NCI-H524 treated with DMSO at 0.1 percent for 48 hours (cell line): ENCODE measurements around the gene MYCBP.
"Not testable (repeated sequence)": the region's sequence is repeated elsewhere in the genome, so short reads cannot be mapped to it uniquely, and the experiment has no call there.

Experiments used
- DNase-seq: peaks from one replicate; lab custom pipeline; 2025; lab: John Stamatoyannopoulos, UW

The MYCBP gene

DNA sequence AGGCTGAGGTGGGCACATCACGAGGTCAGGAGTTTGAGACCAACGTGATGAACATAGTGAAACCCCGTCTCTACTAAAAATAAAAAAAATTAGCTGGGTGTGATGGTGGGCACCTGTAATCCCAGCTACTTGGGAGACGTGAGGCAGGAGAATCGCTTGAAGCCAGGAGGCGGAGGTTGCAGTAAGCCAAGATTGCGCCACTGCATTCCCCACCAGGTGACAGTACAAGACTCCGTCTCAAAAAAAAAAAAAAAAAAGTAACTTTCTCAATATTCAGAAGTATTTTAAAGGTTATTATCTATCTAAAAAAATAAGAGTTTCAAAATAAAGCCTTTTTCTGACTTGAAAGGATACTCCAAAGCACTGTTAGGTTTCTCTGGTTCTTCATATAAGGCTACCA is 5.9 kb downstream of the MYCBP start:
- no peak for DNase-seq

DNA sequence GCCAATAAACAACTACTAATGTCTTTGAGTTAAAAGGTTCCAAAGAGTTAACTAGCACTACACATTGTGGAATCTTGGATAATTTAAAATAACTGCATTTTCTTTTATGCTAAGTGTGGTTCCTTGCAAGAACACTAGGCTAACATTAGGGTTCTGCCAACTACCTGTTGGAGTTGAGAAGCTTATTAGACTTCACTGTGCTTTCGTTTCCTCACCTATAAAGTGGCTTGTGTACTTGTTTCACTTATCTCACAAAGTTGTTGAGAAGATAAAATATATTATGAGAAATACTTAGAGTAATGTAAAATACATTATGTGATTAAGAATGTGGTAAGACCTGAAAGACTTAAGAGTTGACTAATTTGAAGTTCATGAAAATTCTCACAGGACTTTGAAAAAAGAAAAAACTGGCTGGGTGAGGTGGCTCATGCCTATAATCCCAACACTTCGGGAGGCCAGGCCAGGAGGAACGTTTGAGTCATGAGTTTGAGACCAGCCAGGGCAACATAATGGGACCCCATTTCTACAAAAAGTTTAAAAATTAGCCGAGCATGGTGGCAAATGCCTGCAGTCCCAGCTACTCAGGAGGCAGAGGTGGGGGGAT is 7.9 kb downstream of the MYCBP start:
- DNase-seq, result no peak

DNA sequence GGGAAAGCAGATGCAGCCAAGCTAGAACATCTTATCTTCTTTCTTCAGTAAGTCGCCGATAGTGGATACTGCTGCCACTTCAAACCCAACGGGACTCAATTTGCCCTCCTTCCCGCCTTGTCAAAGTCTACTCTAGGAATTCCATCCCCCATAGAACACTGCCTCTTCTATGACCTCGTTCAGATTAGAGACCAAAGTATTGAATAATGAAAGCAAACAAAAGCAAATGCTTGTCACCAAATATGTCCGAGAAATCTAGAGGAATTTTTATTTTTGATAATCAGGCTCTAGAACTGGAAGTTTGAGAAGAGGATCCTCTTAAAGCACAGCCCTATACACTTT is 12.7 kb downstream of the MYCBP start:
- DNase-seq, result no peak

DNA sequence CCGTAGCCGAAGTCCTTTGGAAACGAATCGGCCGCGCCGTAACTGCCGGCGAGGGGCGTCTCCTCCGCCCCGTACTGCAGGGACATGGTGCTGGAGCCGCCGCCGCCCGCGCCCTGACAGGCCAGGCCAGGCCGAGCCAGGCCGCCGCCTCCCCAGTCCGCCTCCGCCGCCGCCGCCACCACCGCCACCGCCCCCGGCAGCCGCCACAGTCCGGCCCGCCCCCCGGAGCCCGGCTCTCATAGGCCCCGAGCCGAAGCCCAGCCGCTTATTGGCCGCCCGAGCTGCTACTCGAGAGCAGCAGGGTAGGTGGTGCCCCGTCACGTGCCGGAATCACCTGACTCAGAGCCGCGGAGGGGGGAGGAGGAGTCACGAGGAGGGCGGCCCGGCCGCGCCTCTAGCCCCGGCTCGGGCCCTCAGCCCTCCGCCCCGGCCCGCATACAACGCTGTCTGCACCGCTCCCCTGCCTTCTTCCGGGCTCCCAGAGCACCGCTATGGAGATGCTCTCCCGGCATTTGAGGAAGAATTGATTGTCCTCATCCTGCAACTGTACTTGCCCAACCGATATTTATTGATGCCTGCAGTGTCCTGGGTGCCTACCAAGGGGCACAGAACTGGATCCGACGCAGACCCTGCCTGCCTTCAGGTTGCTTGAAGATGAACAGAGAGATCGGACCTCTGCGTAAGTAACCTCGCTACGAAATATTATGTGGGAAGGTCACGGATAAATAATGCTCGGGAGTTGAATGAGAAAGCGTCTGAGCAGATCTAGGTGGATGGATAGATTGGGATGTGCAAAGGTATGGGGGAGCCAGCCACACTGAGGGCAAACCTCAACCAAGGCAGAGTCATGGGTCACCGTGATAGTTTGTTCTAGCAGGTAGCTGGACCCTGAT is 13.3 kb downstream of the MYCBP start, which contains the start of gene RRAGC:
Gene RRAGC (minus strand): TSS at position 212 of the 893 bp plus-strand sequence. CDS start 126 bp downstream, at position 86.
- peak; percentile 63 for DNase-seq

DNA sequence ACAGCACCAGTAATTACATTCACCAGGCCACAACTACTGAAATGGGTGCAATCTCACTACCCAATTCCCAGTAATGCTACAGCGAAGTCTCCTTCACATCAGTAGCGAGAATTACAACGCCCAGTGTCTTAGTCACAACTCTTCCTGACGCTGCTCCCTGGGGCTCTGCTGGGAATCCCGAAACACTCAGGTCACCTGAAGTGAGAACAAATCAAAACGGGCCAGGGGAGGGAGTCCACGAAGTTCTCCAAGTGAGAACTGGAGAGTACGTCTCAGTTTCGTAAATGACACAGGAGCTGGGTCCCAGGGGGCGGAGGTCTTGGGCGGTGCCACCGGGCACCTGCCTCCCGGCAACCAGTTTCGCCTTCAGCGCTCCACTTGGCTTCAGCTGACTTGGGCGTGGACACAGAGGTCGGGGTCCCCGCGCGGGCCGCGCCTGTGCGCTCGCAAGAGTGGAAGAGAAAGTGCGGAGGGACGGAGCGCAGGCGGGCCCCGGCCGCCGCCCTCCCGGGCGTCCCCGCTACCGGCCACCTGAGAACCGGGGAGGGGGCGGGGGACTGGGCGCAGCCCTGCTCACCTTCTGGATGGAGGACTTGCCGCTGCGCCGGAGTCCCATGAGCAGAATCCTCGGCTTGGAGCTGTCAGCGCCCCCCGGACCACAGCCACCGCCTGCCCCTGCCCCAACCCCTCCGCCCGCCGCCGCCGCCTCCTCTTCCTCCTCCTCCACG is 14.2 kb downstream of the MYCBP start:
- no peak for DNase-seq

DNA sequence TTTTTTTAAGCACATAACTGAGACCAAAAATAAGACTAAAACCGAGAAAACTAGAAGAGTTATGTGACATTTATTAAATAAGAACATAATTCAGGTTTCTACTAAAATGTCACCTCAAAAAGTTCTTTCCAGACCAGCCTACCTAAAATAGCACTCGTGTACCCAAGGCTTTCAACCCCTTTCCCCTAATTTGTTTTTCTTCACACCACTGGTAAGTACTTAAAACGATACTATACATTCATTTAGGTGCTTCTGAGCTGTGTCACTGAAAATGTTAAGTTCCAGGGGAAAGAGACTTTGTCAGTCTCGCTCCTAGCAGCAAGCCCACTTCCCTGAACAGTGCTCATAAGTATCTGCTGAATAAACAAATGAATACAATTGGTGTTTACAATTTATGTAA is 20.4 kb downstream of the MYCBP start:
- no peak for DNase-seq

DNA sequence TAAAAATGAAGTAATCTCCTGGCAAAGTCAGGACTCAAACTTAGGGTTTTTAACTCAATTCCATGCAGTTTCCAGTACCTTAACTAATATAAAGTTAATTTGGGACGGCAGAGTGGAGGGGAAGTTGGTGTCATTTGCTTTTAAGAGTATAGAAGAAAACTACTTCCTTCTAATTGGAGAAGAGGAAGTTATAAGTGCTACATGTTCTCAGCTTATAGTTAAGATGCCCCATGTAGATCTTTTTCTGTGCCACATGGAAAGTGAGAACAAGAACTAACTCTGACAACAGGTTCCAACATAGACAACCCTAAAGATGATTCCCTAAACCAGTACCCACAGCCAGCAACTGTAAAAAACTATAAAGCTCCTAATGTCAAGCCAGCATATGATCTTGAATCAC is 25.1 kb downstream of the MYCBP start:
- no peak for DNase-seq

DNA sequence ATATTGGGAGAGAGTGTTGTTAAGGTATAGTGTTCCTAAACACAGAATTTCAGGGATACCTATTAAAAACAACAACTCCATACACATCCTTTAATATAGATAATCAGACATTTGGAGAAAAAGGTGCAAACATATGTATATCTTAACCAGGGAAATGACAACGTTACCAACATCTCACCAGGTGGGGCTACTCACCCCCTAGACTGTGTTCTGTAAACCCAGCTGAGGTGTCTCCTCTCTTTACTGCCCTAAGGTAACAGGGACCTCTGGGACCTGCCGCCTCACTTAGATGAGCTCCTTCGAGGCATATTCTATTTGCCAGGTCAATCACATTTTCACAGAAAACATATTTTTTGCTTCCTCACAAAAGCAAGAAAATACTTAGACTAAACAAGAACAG is 26.9 kb downstream of the MYCBP start:
- DNase-seq, result no peak

DNA sequence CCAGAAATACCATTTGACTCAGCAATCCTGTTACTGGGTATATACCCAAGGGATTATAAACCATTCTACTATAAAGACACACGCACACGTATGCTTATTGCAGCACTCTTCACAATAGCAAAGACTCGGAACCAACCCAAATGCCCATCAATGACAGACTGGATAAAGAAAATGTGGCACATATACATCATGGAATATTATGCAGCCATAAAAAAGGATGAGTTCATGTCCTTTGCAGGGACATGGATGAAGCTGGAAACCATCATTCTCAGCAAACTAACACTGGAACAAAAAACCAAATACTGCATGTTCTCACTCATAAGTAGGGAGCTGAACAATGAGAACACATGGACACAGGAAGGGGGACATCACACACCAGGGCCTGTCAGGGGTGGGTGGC is 28.1 kb downstream of the MYCBP start:
- not testable (repeated sequence) for DNase-seq

DNA sequence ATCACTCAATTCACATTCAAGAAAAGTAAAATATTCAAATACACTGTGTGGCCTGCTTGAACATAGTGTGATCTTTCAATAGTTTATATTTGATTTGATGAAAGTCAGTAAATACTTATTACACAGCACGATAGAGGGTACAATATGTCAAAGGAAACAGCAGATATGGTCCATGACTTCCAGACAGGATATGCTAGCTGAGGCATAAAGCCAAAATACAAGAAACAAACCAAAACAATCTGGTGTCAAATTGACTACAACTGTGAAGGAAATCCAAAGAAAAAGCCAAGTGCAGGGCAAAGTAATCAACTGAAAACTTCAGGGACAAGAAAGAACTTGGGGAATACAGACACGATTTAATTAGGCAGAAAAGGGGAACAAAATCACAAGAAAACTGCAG is 32.9 kb downstream of the MYCBP start:
- no peak for DNase-seq

DNA sequence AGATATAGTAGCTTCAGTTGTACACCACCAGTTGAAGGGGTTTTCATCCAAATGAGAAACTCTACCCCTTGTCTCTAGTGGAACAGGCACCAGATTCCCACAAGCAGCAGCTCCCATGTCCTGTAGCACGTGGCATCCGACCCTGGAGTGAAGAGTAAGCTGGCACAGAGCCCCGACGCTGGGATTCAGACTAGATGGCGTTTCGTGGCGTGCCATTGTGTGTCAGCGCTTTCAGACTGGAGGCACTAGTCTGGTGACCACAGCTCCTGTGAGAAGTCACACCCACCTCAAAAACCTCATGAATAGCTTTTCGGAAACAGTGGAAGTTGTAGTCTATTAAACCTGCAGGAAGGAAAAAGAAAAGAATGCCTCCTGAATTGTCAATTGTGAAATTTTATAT is 33.8 kb downstream of the MYCBP start:
- no peak for DNase-seq

DNA sequence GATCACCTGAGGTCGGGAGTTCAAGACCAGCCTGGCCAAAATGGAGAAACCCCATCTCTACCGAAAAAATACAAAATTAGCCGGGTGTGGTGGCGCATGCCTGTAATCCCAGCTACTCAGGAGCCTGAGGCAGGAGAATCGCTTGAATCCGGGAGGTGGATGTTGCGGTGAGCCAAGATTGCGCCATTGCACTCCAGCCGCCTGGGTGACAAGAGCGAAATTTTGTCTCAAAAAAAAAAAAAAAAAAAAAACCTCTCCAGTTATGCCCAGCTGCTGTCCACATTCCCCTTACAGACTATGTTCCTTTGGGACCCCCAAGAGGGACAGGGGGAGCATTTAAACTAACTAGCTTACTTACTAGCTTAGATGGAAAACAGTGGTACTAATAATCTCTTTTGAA is 36.8 kb downstream of the MYCBP start:
- not testable (repeated sequence) for DNase-seq

DNA sequence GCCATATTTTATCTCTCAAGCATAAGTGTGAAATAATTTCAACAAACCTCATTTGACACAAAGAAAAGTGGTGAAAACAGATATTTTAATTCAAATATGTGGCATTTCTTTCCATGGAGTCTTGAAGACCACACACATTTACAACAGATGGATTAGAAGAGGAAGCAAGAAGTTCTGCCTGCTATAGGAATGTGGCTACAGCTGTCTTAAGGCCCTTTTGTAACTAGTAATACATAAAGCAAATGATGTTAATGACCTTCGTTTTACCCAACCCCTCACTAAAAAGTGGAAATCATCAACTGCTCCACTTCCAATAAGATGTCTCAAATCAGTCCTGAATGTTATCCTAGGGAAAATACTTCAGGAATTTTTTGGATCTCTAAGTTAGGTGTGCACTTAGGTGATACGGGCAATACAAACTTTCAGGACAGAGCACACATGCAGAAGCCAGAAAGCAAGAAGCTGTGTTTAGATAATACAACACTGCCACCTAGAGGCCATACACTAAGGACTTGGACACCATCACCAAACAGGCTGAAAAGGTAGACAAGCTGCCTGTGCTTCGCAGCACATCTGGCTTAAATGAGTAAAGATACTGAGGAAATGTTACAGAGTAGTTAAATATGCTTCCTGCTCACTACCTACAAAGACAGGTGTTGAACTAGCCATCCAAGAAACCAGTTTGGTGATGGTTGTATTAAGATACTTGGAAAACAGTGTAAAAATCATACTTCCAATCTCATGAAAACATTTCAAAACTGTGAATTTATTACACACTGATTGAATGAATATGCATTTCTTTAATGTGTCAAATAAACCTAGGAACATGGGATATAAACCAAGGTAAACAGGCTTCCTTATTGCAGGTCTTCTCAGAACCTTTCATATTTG is 38.0 kb downstream of the MYCBP start:
- DNase-seq, result peak; percentile 27

DNA sequence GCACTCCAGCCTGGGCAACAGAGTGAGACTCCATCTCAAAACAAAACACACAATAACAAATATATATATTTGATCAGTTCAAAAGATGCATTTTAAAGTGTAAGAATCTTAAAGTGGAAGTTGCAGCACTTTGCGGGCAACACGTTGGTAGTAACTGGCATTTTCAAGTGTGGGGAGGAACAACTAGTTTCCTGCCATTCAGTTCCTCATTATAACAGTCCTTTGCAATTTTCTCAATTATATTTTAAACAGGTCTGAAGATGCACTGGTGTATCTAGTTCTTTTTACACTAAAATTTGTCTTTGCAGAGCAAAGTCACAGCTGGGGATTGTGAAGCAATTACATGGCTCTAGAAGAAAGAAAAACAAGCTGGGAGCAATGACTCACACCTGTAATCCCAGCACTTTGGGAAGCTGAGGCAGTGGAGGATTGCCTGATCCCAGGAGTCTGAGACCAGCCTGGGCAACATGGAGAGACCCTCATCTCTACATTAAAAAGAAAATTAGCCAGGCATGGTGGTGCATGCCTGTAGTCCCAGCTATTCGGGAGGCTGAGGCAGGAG is 38.8 kb downstream of the MYCBP start:
- no peak for DNase-seq

DNA sequence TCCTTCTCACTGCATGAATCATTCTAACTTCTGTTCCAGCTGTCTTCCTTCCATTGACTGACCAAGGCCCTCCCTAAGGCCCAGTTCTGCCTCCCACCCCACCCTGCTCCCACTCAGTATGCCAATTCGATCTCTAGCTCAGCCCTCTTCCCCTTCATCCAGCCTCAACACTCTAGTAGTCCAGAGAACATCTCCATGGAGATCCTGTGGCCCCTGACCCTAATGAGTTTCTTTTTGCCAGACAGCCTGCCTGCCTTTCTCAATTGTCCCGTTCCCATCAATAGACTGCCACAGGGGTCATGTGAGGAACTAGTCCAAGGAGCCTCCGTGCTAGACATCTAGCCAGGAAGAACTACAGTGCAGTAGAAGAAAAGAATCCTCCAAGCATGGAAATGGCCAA is 40.0 kb downstream of the MYCBP start:
- DNase-seq, result no peak

DNA sequence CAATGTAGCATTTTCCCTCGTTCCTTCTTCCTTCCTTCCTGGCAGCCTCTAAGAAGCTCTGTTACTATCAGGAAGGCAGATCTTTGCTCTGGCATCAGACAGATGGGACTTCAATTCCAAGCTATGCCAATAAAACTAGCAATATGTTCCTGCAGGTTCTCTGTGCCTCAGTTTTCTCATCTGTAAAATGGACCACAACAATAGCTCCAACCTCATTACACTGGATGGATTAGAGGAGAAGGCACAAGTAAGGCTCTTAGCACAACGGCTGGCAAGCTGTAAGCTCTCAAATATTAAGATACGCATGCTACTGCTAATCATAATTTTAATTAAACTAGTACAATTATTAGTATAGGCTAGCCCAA is 40.8 kb downstream of the MYCBP start:
- DNase-seq, result no peak

DNA sequence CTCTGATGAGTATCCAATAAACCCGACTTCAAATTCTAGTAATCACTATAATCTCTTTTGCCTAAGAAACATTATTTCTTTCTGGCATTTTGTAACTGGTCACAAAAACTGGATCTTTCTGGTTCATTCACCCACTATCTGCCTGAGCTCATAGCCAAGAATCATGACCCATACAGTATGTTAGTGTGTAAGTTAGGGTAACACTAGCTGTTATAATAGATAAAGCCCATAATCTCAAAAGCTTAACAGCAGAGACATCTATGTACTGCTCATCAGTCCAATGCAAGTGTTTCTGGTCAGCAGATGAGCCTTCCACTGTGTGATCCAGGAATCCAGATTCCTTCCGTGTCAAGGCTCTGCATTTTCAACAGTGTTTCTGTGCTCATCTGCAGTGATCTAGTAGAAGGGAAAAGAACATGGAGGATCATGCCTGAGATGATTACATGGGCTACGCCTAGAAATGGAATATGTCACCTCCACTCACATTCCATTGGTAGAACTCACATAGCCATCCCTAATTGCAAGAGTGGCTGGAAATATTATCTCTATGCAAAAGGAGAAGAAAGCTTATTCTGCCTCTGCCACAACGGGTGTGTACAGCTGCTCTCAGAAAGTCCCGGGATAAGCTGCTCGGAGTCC is 41.3 kb downstream of the MYCBP start:
- DNase-seq, result no peak

DNA sequence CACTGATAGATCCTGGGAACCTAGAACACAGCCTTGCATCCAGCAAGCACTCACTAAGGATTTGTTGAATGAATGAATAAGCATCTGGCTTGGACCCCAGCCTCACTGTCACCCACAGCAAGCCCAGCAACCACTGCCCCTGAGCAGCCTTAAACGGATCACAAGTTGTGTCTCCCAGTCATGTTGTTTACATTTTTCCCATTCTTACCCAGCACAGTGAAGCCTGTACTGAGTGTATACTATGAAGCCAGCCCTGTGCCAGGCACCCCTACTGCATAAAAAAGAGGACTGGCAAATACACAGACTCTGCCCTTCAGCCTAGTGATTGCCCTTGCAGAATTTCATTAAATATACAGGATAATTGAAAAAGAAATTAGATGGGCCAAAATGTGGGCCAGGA is 43.8 kb downstream of the MYCBP start:
- no peak for DNase-seq

DNA sequence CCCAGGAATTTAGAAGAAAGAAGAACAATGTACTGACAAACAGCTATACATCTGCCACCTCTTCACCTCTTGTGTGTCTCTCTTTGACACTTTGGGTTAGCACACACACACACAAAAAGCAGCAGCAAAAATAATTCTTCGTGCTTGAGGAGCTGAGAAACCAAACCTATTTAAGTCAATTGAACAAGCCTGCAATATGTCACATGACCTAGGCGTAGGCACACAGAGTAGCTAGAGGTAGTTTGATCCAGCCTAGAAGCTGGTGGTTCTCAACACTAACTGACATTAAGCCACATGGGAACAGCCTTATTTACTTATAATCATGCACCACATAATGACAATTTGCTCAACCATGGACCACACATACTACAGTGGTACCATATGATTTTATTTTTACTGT is 45.8 kb downstream of the MYCBP start:
- DNase-seq, result no peak

DNA sequence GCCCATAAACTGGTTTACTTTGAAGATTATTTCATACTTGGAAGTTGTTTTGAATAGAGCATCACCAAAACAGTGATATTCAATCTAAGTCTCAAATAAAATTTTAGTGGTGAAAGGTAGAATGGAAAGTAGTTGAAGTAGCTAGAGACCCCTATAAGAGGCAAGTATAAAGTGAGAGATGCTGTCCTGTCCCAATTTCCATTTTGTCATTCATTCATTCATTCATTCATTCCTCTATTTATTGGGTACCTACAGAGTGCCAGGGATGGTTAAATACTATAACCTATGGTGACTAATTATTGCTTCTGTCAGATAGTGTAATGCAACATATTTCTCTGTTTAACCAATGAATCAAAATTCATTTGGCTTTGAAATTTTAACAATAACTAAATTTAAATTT is 46.3 kb downstream of the MYCBP start:
- no peak for DNase-seq

DNA sequence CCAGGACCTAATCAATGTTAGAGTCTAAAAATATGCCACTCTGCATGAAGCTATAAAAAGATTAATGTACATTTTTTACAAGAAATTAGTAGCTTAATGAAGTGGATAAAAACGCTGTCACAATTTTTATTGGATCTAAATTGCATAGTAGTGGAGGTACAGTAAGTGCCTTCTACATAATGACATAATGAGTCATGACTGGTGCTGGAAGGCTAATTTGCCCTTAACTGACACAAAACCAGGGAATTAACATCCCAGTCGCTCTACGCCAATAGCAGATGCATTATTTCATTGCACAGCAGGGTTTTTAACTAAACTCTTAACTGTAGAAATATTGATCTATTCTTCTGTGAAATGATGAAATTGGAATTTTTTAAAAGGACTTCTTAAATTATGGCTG is 46.9 kb downstream of the MYCBP start:
- no peak for DNase-seq
